HCT116 (cell line): ENCODE data around the gene ATXN1. TPM values are rescaled to one million over a fixed set of nuclear protein-coding genes. Genes with fewer than 3 reads are reported as not detected.
A peak's percentile ranks its signal among the peaks of the same experiment; 100 is the strongest.

ENCODE experiments used
- ATAC-seq: fragments of 200-7000 bp; cut with Tn5 transposase; 2 replicates; pipeline ENCODE4 v1.9.1; 2020; ENCODE audit warnings: mild to moderate bottlenecking, moderate library complexity
- BruUV-seq: library from RNA; stranded (reverse); fragments of 400-500 nt; replicated peaks from 2 replicates; lab custom pipeline; 2021; lab: Mats Ljungman, UMichigan
- CTCF ChIA-PET: fragments of 300-600 bp; sonication (Branson Sonifier 250); formaldehyde crosslinking; loops from one replicate; lab custom pipeline; 2021; ENCODE audit warnings: antibody characterized with exemption; lab: Charles Lee
- POLR2A ChIA-PET: fragments of 300-600, 350-600 bp; sonication (Branson Sonifier 250); formaldehyde crosslinking; loops from one replicate; lab custom pipeline; 2021; ENCODE audit warnings: antibody characterized with exemption; lab: Charles Lee
- RAD21 ChIA-PET, 2 experiments: fragments of 300-600 bp; sonication (Branson Sonifier 250); formaldehyde crosslinking; loops; one replicate each; lab custom pipeline; 2023; ENCODE audit warnings: low total read pairs in 2 of 2; ENCODE audit not compliant: uncharacterized antibody in 2 of 2, unreplicated experiment in 2 of 2, low non-redundant PET in 1 of 2; lab: Charles Lee
- DNase-seq: peaks from one replicate; pipeline ENCODE4 v3.0.0-alpha.2; 2010; ENCODE audit warnings: low read depth, low spot score
- H2AFZ ChIP-seq: fragments of 200-600 bp; shearing (Covaris generic), sonication (generic); 2 replicates; pipeline ENCODE4 v1.6.1; 2017; ENCODE audit warnings: low read depth, mixed run types, mixed read lengths, antibody characterized with exemption, low read length; ENCODE audit not compliant: poor library complexity, severe bottlenecking
- H3K27ac ChIP-seq: 2 replicates; pipeline ENCODE4 v1.5.1; 2012; ENCODE audit warnings: low read depth, low read length
- H3K27me3 ChIP-seq: fragments of 200-600 bp; sonication (generic); 2 replicates; pipeline ENCODE4 v1.6.1; 2016; ENCODE audit warnings: mixed run types, low read length, mixed read lengths; ENCODE audit not compliant: insufficient read depth
- H3K36me3 ChIP-seq, 2 experiments: fragments of 200-500 bp in 1 of 2; fragments of 200-600 bp in 1 of 2; sonication (Bioruptor generic) in 1 of 2; sonication (generic) in 1 of 2; 2 replicates each; pipeline versions ENCODE4 v1.5.1 to v1.6.1; 2014 to 2016; ENCODE audit warnings: low read length in 2 of 2, inconsistent platforms in 1 of 2, mixed read lengths in 1 of 2, mixed run types in 1 of 2; ENCODE audit not compliant: insufficient read depth in 2 of 2, control insufficient read depth in 1 of 2
- H3K4me1 ChIP-seq, 2 experiments: fragments of 200-600 bp in 1 of 2; sonication (generic) in 1 of 2; 2 replicates each; pipeline versions ENCODE4 v1.5.1 to v1.6.1; 2012 to 2017; ENCODE audit warnings: low read length in 2 of 2, inconsistent platforms in 1 of 2, mild to moderate bottlenecking in 1 of 2, mixed read lengths in 1 of 2, mixed run types in 1 of 2, moderate library complexity in 1 of 2; ENCODE audit not compliant: insufficient read depth in 2 of 2, control insufficient read depth in 1 of 2
- H3K4me2 ChIP-seq: fragments of 200-600 bp; sonication (generic); 2 replicates; pipeline ENCODE4 v1.6.1; 2017; ENCODE audit warnings: mixed run types, low read length, mixed read lengths
- H3K4me3 ChIP-seq, 2 experiments: fragments of 200-600 bp in 1 of 2; sonication (generic) in 1 of 2; replicated peaks in 1 of 2; 2 replicates each; pipeline ENCODE4 v1.5.1; 2011 to 2016; ENCODE audit warnings: low read length in 2 of 2, control low read depth in 1 of 2, low read depth in 1 of 2, mild to moderate bottlenecking in 1 of 2, mixed read lengths in 1 of 2, mixed run types in 1 of 2
- H3K79me2 ChIP-seq: fragments of 200-600 bp; sonication (generic); 2 replicates; pipeline ENCODE4 v1.6.1; 2017; ENCODE audit warnings: mild to moderate bottlenecking, mixed run types, low read length, moderate library complexity, mixed read lengths; ENCODE audit not compliant: insufficient read depth
- H3K9ac ChIP-seq: fragments of 200-600 bp; sonication (generic); 2 replicates; pipeline ENCODE4 v1.6.1; 2016; ENCODE audit warnings: low read length, mixed read lengths
- H3K9me2 ChIP-seq: fragments of 200-600 bp; sonication (generic), shearing (Covaris generic); 2 replicates; pipeline ENCODE4 v1.6.1; 2017; ENCODE audit warnings: mixed run types, mild to moderate bottlenecking, moderate library complexity; ENCODE audit not compliant: insufficient read depth
- H3K9me3 ChIP-seq, 2 experiments: fragments of 200-500 bp in 1 of 2; fragments of 200-600 bp in 1 of 2; sonication (Bioruptor generic) in 1 of 2; sonication (generic) in 1 of 2; 2 replicates each; pipeline ENCODE4 v1.6.1; 2014 to 2017; ENCODE audit warnings: low read length in 2 of 2, mixed read lengths in 2 of 2, inconsistent platforms in 1 of 2, low read depth in 1 of 2, mild to moderate bottlenecking in 1 of 2, mixed run types in 1 of 2, moderate library complexity in 1 of 2; ENCODE audit not compliant: control insufficient read depth in 1 of 2, insufficient read depth in 1 of 2
- H4K20me1 ChIP-seq: fragments of 200-600 bp; sonication (generic), shearing (Covaris generic); 2 replicates; pipeline ENCODE4 v1.6.1; 2017; ENCODE audit warnings: mixed run types, mild to moderate bottlenecking, moderate library complexity; ENCODE audit not compliant: insufficient read depth
- CEBPB ChIP-seq: IDR thresholded peaks from 2 replicates; pipeline ENCODE4 v1.6.1; 2012; ENCODE audit warnings: low read depth
- EGR1 ChIP-seq: IDR thresholded peaks from 2 replicates; pipeline ENCODE4 v1.6.1; 2012; ENCODE audit warnings: low read depth
- ELF1 ChIP-seq: IDR thresholded peaks from 2 replicates; pipeline ENCODE4 v1.6.1; 2012; ENCODE audit warnings: low read depth, borderline replicate concordance
- JUND ChIP-seq: IDR thresholded peaks from 2 replicates; pipeline ENCODE4 v1.6.1; 2012
- RAD21 ChIP-seq: IDR thresholded peaks from 2 replicates; pipeline ENCODE4 v1.6.1; 2012; ENCODE audit warnings: low read depth, mild to moderate bottlenecking
- SP1 ChIP-seq: IDR thresholded peaks from 2 replicates; pipeline ENCODE4 v1.6.1; 2012; ENCODE audit warnings: low read depth
- SRF ChIP-seq: IDR thresholded peaks from 2 replicates; pipeline ENCODE4 v1.6.1; 2012; ENCODE audit warnings: low read depth
- ZFX ChIP-seq: fragments of 450-650 bp; IDR thresholded peaks from 2 replicates; pipeline ENCODE4 v1.6.1; 2017
- ZNF274 ChIP-seq: fragments of 200-500 bp; sonication (Bioruptor generic); IDR thresholded peaks from 2 replicates; pipeline ENCODE4 v1.6.1; 2014; ENCODE audit warnings: mild to moderate bottlenecking, low read depth, low read length, inconsistent platforms
- intact Hi-C: fragments of 100-400 bp; cut with micrococcal nuclease; formaldehyde crosslinking; loops from 2 replicates; pipeline ENCODE4 v1.10.0; 2022
- total RNA-seq: library from RNA; stranded (reverse); gene quantifications from one replicate; pipeline ENCODE4 v1.2.1, GENCODE V29; 2021; ENCODE audit not compliant: unreplicated experiment
- TF ChIP-seq, protein P1 (sequence below), 3 experiments: fragments of 200-600 bp in 1 of 3; sonication (generic) in 1 of 3; IDR thresholded peaks in 2 of 3; conservative IDR thresholded peaks in 1 of 3; 2 replicates each; pipeline ENCODE4 v1.5.1; 2012 to 2017; ENCODE audit warnings: low read depth in 2 of 3, low read length in 2 of 3, antibody characterized with exemption in 1 of 3, borderline replicate concordance in 1 of 3, control low read depth in 1 of 3, mild to moderate bottlenecking in 1 of 3, mixed read lengths in 1 of 3, mixed run types in 1 of 3, moderate library complexity in 1 of 3; ENCODE audit not compliant: insufficient read depth in 1 of 3
- TF ChIP-seq, protein P2 (sequence below): IDR thresholded peaks from 2 replicates; pipeline ENCODE4 v1.6.1; 2012
- TF ChIP-seq, protein P3 (sequence below): IDR thresholded peaks from 2 replicates; pipeline ENCODE4 v1.6.1; 2011; ENCODE audit warnings: mild to moderate bottlenecking, low read length, moderate library complexity; ENCODE audit not compliant: insufficient replicate concordance; ENCODE audit errors: extremely low read depth

Gene ATXN1
- total RNA-seq, 1 experiment from 2014 or later: 21.0 TPM

DNA sequence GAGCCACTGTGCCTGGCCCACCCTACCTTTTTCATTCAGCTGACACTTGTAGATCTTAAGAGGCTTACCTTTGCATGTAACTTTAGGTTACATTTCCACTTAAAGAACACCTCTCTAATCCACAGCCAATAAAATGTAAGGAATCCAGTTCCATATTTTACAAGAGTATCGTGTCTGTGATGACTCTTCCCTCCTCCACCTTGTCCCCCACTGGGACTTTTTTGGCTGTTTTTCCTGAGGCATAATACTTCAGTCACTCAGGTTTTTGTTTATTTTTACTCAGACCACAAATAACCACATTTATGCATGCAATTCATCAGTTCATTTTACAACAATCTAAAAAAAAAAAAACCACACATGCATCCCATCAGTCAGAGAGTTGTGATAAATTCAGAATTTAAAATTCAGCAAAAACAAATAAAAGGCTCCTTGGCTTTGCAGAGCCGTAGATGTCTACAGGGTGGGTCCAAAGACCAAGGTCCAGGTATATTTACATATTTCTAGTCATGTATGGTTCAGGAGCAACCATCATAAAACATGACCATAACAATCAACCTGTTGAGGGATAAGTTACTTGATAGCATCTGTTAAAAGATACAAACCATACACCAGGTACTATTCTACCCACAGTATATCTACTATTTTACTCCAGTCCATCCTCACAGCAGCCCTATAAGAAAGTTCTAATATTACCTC, 9.9 kb downstream of the ATXN1 start:
- Histone ChIP-seq H3K4me1 (peaks cover 22 to 26% of the 10 kb centered on the region in 2 experiments), H3K9ac (no peak overlapping the region)
- CTCF ChIA-PET: interaction anchor here (0.9 to 1.4 kb wide), 2 partner anchors 12 kb away, joined by 4 to 5 read pairs; no protein-coding TSS in a partner anchor

DNA sequence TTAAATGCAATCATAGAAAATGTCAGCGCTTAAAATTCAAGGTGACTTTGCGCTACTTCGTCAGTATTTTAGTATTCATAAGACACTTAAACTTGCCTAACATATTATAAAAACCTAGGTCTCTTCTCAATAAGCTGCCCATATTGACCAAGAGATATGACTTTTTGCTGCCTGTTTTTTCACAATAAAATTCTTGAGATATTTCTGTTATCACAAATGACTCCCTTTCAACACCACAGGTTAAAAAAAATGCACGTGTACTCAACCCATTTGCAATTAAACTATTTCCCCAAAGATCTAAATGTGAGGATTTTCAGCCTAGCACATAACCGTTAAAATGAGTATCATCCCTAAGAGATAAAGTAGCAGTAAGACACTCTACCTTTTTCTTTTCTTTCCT, 10.7 kb downstream of the ATXN1 start:
- Histone ChIP-seq H3K79me2 (no peaks in the 10 kb centered on the region), H3K9ac (no peak overlapping the region), H3K4me1 (peaks cover 22 to 26% of the 10 kb centered on the region in 2 experiments), H3K9me2 (no peaks in the 10 kb centered on the region), H3K27ac (no peak overlapping the region), H2AFZ (no peak overlapping the region), H3K36me3 (no peaks in the 10 kb centered on the region), H3K27me3 (no peaks in the 10 kb centered on the region), H3K4me3 (no peak overlapping the region), H3K9me3 (no peaks in the 10 kb centered on the region), H4K20me1 (0 out of 2 replicates have a peak, but pooled peaks cover 4% of the 10 kb centered on the region), H3K4me2 (no peak overlapping the region)
- POLR2A ChIA-PET: no interaction called here
- RAD21 ChIA-PET: no interaction called here
- intact Hi-C loops: no loop called here
- CTCF ChIA-PET: no interaction called here
- no TSS peak for BruUV-seq
- DNase-seq: no peak
- no peak for ATAC-seq
- TF ChIP-seq SRF: no peak
- no peak for TF ChIP-seq ZNF274
- TF ChIP-seq EGR1: no peak
- TF ChIP-seq, protein P1, sequence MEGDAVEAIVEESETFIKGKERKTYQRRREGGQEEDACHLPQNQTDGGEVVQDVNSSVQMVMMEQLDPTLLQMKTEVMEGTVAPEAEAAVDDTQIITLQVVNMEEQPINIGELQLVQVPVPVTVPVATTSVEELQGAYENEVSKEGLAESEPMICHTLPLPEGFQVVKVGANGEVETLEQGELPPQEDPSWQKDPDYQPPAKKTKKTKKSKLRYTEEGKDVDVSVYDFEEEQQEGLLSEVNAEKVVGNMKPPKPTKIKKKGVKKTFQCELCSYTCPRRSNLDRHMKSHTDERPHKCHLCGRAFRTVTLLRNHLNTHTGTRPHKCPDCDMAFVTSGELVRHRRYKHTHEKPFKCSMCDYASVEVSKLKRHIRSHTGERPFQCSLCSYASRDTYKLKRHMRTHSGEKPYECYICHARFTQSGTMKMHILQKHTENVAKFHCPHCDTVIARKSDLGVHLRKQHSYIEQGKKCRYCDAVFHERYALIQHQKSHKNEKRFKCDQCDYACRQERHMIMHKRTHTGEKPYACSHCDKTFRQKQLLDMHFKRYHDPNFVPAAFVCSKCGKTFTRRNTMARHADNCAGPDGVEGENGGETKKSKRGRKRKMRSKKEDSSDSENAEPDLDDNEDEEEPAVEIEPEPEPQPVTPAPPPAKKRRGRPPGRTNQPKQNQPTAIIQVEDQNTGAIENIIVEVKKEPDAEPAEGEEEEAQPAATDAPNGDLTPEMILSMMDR (IDR thresholded peaks at IDR 0.05 in 2 of 3, conservative IDR thresholded peaks at IDR 0.05 in 1 of 3; ENCODE audit: borderline replicate concordance in 1 of 3, insufficient read depth in 1 of 3, low read depth in 2 of 3, low read length in 2 of 3): no peak
- TF ChIP-seq, protein P2, sequence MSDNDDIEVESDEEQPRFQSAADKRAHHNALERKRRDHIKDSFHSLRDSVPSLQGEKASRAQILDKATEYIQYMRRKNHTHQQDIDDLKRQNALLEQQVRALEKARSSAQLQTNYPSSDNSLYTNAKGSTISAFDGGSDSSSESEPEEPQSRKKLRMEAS: no peak
- TF ChIP-seq ZFX: no peak
- TF ChIP-seq, protein P3, sequence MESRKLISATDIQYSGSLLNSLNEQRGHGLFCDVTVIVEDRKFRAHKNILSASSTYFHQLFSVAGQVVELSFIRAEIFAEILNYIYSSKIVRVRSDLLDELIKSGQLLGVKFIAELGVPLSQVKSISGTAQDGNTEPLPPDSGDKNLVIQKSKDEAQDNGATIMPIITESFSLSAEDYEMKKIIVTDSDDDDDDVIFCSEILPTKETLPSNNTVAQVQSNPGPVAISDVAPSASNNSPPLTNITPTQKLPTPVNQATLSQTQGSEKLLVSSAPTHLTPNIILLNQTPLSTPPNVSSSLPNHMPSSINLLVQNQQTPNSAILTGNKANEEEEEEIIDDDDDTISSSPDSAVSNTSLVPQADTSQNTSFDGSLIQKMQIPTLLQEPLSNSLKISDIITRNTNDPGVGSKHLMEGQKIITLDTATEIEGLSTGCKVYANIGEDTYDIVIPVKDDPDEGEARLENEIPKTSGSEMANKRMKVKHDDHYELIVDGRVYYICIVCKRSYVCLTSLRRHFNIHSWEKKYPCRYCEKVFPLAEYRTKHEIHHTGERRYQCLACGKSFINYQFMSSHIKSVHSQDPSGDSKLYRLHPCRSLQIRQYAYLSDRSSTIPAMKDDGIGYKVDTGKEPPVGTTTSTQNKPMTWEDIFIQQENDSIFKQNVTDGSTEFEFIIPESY: no peak
- TF ChIP-seq ELF1: no peak
- no peak for TF ChIP-seq SP1
- TF ChIP-seq RAD21: no peak
- no peak for TF ChIP-seq CEBPB

More for the DNA sequence above, 9.9 kb downstream of the ATXN1 start:
- H3K27ac ChIP-seq: no peak overlapping the region; the same call in 1 of the 2 replicates
- ATAC-seq: no peak
- no peaks in the 10 kb centered on the region for H3K27me3 ChIP-seq
- no peak overlapping the region for H2AFZ ChIP-seq
- TF ChIP-seq JUND: 0 out of 2 replicates have a peak, but pooled peaks have one; percentile 9
- no peak for TF ChIP-seq SP1
- TF ChIP-seq, all 23 proteins: peak for 1
- no peak overlapping the region for H3K4me3 ChIP-seq
- BruUV-seq: no TSS peak
- ChIA-PET POLR2A (interaction anchor here (0.9 to 1.4 kb wide), 3 partner anchors 11 to 70 kb away, joined by 3 to 8 read pairs (median 5); partner anchors contain the start of gene ATXN1), RAD21 (no interaction called here)
- peak overlapping the region; percentile 66; the same call in 1 of the 2 replicates for H3K4me2 ChIP-seq
- H3K36me3 ChIP-seq: no peaks in the 10 kb centered on the region
- H3K79me2 ChIP-seq: no peaks in the 10 kb centered on the region
- H4K20me1 ChIP-seq: 0 out of 2 replicates have a peak, but pooled peaks cover 4% of the 10 kb centered on the region
- intact Hi-C loops: no loop called here
- DNase-seq: no peak
- H3K9me3 ChIP-seq: no peaks in the 10 kb centered on the region
- no peaks in the 10 kb centered on the region for H3K9me2 ChIP-seq
